GM18505 (cell line): Measurements from ENCODE around the gene MTOR.
"Not testable (repeated sequence)": the region's sequence is repeated elsewhere in the genome, so short reads cannot be mapped to it uniquely, and the experiment has no call there.

Source experiments
- ATAC-seq: cut with Tn5 transposase; IDR thresholded peaks from one replicate; pipeline ENCODE4 v1.9.1; 2021; ENCODE audit not compliant: unreplicated experiment
- POLR2A ChIP-seq: IDR thresholded peaks from 4 replicates; pipeline ENCODE4 v1.6.1; 2011; ENCODE audit warnings: borderline replicate concordance; ENCODE audit not compliant: insufficient read depth, insufficient read length; ENCODE audit errors: extremely low read depth

Gene MTOR

GRCh38 chr1:11099310-11100148 is 162.8 kb downstream of the MTOR start, which contains the start of gene EXOSC10:
EXOSC10 (minus strand) TSS chr1:11099869; CDS start chr1:11099831, 38 bp downstream.
- peak; percentile 83 for TF ChIP-seq POLR2A
- peak; percentile 91 for ATAC-seq

- ATAC-seq, result no peak
- TF ChIP-seq POLR2A, result no peak
Observed at GRCh38 chr1:11098931-11099309, 163.4 kb downstream of the MTOR start.

GRCh38 chr1:11083784-11084183 is 178.6 kb downstream of the MTOR start:
- not testable (repeated sequence) for ATAC-seq

GRCh38 chr1:11080931-11081330 is 181.4 kb downstream of the MTOR start:
- no peak for ATAC-seq
- no peak for TF ChIP-seq POLR2A

GRCh38 chr1:11078631-11079030 is 183.7 kb downstream of the MTOR start:
- no peak for TF ChIP-seq POLR2A
- no peak for ATAC-seq

- ATAC-seq, result not testable (repeated sequence)
Observed at GRCh38 chr1:11073398-11073797, 189.0 kb downstream of the MTOR start.

- no peak for TF ChIP-seq POLR2A
- no peak for ATAC-seq
Observed at GRCh38 chr1:11072216-11072917, 190.0 kb downstream of the MTOR start.

- TF ChIP-seq POLR2A, result no peak
- ATAC-seq, result no peak
Observed at GRCh38 chr1:11071463-11072215, 190.7 kb downstream of the MTOR start.

- no peak for TF ChIP-seq POLR2A
- ATAC-seq, result no peak
Observed at GRCh38 chr1:11070876-11071275, 191.5 kb downstream of the MTOR start.

GRCh38 chr1:11068600-11069473 is 193.5 kb downstream of the MTOR start:
- no peak for ATAC-seq
- TF ChIP-seq POLR2A, result no peak

GRCh38 chr1:11067716-11068599 is 194.4 kb downstream of the MTOR start:
- ATAC-seq, result no peak

GRCh38 chr1:11065796-11066195 is 196.6 kb downstream of the MTOR start:
- no peak for ATAC-seq

More at GRCh38 chr1:11067716-11068599, 194.4 kb downstream of the MTOR start:
- TF ChIP-seq POLR2A, result no peak

More at GRCh38 chr1:11065796-11066195, 196.6 kb downstream of the MTOR start:
- TF ChIP-seq POLR2A, result no peak
